ENCODE results near the gene VPS8.

VPS8 gene

GRCh38 chr3:184822081-184822480 lies 10.1 kb downstream of the VPS8 start:
- no peak overlapping the region for H3K4me3 ChIP-seq (ENCODE audit: low read depth, low read length)
- no peak for DNase-seq (ENCODE audit: low read depth)
- no peak for TF ChIP-seq CTCF (IDR thresholded peaks at IDR 0.05; ENCODE audit: low read depth, low read length, missing control alignments)

GRCh38 chr3:184822654-184823053 lies 10.7 kb downstream of the VPS8 start:
- DNase-seq (ENCODE audit: low read depth): no peak
- H3K4me3 ChIP-seq (ENCODE audit: low read depth, low read length): no peak overlapping the region
- TF ChIP-seq CTCF (IDR thresholded peaks at IDR 0.05; ENCODE audit: low read depth, low read length, missing control alignments): no peak

DNA sequence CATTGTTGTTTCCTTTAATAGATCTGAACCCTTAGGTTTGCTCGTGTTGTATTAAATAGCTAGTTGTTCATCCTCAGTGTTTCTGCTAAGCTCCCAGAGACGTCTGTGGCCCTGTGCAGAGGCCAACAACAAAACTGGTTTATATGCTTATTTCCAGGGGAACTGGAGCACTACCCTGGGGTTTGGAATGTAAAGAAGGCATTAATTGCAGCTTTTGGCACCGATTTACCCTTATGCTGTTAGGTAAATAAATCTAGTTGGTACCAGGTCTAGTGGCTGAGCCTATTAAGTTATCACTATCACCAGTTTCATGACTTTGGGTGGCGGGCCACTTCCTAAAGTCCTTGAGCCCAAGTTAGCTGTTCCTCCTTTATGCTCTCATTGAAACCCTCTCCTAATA lies 12.0 kb downstream of the VPS8 start:
- TF ChIP-seq CTCF (IDR thresholded peaks at IDR 0.05; ENCODE audit: low read depth, low read length, missing control alignments): no peak
- H3K4me3 ChIP-seq (ENCODE audit: low read depth, low read length): no peak overlapping the region
- DNase-seq (ENCODE audit: low read depth): no peak

DNA sequence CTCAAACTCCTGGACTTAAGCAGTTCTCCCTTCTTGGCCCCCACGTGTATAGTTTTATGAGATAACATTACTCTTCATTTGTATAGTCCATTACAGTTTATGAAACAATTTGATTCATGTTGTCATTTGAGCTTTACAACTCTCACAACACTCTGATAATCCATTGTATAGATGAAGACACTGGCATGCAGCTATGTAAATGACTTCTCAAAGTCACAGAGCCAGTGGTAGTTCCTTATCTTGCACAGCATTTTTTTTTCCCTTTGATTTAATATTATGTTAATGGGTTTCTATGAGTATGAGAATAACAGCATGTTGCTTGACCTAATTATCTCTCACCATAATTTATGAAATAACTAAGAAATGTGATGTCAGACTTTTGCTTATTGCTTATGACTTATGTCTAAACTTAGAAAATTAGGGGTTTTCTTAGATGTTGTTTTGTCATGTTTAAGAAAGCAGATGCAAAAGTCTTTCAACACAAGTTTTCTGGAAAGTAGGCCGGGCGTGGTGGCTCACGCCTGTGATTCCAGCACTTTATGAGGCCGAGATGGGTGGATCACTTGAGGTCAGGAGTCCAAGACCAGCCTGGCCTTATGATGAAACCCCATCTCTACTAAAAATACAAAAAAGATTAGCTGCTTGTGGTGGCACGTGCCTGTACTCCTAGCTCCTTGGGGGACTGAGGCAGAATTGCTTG lies 13.3 kb downstream of the VPS8 start:
- H3K4me3 ChIP-seq (ENCODE audit: low read depth, low read length): no peak overlapping the region
- no peak for DNase-seq (ENCODE audit: low read depth)
- no peak for TF ChIP-seq CTCF (IDR thresholded peaks at IDR 0.05; ENCODE audit: low read depth, low read length, missing control alignments)

GRCh38 chr3:184827572-184827971 lies 15.6 kb downstream of the VPS8 start:
- TF ChIP-seq CTCF (IDR thresholded peaks at IDR 0.05; ENCODE audit: low read depth, low read length, missing control alignments): no peak
- no peak overlapping the region for H3K4me3 ChIP-seq (ENCODE audit: low read depth, low read length)
- no peak for DNase-seq (ENCODE audit: low read depth)

GRCh38 chr3:184832044-184832443 lies 20.1 kb downstream of the VPS8 start:
- no peak for DNase-seq (ENCODE audit: low read depth)
- no peak overlapping the region for H3K4me3 ChIP-seq (ENCODE audit: low read depth, low read length)
- no peak for TF ChIP-seq CTCF (IDR thresholded peaks at IDR 0.05; ENCODE audit: low read depth, low read length, missing control alignments)

DNA sequence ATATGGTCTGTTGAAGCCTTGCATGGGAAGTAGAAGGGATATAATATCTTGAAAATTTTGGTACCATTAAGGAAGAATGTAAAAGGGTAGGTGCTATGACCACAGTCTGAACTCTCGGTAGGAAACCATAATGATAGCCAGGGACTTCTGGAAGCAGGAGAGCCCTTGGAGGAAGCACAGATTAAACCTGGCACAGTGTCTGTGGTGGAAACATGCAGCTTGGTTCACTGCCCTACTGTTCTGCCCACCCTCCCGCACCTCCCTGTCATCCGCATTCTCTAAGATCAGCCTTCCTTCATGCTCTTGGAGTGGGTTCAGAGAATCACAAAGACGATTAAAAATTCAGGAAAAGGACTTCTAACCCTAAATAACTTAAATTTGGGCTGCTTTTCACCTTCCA lies 20.9 kb downstream of the VPS8 start:
- DNase-seq (ENCODE audit: low read depth): no peak
- no peak for TF ChIP-seq CTCF (IDR thresholded peaks at IDR 0.05; ENCODE audit: low read depth, low read length, missing control alignments)

More for the DNA sequence above, 20.9 kb downstream of the VPS8 start:
- no peak overlapping the region for H3K4me3 ChIP-seq (ENCODE audit: low read depth, low read length)

All from GM12864 (cell line).